Measurements from ENCODE around the gene MACROD2. TPM values are rescaled to one million over a fixed set of nuclear protein-coding genes. Genes with fewer than 3 reads are reported as not detected.

The MACROD2 gene
- total RNA-seq, 1 experiment from 2014 or later, result 1.3 TPM

DNA sequence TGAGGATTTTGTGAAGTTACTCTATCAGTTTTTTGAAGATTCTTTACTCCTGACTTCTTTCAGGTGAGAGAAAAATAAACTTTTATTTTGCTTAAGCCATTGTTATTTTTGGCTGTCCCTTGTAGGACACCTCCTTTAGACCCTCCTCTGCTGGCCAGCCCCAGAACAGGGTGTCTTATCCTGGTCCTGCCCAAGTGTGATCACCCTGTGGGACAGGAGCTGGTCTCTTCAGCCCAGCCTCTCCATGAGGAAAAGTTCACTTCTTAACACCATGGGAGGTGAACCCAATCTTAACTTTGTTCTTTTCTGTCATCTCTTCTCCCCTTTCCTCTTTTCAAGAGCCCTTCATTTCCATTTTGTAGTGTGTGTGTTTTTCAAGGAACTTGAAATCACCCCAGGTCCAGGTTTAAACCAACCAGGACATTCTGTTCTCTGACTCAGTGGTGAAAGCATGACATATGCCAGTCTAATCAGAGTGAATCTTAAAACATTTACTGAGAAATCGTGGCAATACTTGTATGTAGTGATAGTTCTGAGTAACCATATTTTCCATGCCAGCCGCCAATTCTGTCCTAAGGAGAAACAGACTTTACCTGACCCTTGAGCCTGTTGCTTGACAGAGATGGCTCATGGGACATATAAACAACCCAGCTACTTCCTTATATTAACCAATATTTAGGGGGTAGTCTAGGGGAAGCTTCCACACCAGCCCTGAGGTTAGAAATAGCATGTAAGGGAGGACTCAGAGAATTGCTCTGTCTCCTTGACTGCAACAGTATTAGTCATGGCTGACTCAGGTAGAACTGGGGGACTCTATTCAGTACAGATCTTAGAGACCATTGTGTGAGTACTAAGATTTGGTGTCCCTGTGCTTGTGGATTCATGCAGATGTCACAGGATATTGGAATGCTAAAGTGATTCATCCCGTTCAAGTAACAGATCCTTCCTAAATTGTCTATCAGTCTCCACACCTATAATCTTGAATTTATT lies 293.3 kb downstream of the MACROD2 start:
- in situ Hi-C loops (cut with HindIII; ENCODE audit: low pct_unique_long_range_greater_than_20kb, low sequenced_read_pairs), result no loop called here
- DNase-seq (ENCODE audit: low read depth, low spot score), result peak; percentile 30

DNA sequence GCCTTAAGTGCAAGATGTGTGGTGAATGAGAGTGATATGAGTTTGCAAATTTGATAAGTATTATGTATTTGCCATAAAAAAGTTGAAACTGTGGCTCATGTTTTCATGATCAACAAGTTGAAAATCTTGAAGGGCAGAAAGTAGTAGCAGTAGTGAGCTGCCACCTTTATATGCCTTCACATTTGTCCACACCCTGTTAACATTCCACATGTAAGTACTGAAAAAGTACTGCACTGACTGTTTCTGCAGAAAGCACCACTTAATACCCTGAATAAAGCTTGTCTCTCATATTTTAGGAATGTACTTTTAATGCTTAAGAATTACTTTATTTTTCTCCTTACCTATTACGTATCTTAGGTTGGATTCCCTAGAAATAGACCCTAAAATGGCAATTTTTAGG lies 296.2 kb downstream of the MACROD2 start:
- in situ Hi-C loops (cut with HindIII; ENCODE audit: low pct_unique_long_range_greater_than_20kb, low sequenced_read_pairs), result no loop called here
- no peak for DNase-seq (ENCODE audit: low read depth, low spot score)

DNA sequence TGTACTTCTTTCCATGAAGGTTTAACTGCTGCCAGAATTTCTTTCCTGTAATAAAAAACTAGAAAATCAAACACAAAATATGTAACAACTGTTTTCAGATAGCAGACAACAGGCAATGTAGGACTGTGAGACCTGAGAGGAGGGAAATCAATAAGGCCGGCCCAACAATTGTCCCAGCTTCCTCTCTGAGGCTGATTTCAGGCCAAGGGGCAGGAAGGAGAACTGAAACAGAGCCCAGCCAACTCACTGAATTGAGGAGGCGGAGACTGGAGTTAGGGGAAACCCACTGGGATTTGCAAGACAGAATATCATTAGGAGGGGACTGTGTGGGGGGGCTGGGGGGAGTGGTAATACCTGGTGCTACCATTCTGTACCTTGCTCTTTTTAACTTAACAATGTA lies 299.9 kb downstream of the MACROD2 start:
- no peak for DNase-seq (ENCODE audit: low read depth, low spot score)
- in situ Hi-C loops (cut with HindIII; ENCODE audit: low pct_unique_long_range_greater_than_20kb, low sequenced_read_pairs), result no loop called here

DNA sequence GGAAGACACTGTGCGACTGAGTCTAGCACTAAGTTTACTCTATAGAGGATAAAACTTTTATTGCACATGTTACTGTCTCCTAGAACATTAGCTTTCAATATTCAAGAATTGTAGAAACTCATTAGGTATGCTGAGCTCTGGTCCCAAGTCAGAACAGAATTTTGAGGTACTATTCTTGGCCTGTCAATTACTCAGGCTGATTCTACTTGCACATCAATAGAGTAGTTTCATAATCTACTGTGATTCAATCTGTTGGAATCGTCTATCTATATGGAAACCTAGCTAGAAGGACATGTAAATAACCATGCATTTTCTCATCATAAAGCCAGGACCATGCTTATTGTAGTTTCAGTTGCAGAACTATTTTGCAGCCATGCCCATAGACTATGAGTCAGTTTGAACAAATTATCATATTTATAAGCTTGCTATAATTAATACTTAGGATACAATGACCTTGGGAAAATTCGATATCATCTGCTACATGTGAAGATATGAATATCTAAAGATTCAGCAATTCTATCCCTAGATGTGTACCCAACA lies 300.5 kb downstream of the MACROD2 start:
- DNase-seq (ENCODE audit: low read depth, low spot score), result no peak
- in situ Hi-C loops (cut with HindIII; ENCODE audit: low pct_unique_long_range_greater_than_20kb, low sequenced_read_pairs), result no loop called here

DNA sequence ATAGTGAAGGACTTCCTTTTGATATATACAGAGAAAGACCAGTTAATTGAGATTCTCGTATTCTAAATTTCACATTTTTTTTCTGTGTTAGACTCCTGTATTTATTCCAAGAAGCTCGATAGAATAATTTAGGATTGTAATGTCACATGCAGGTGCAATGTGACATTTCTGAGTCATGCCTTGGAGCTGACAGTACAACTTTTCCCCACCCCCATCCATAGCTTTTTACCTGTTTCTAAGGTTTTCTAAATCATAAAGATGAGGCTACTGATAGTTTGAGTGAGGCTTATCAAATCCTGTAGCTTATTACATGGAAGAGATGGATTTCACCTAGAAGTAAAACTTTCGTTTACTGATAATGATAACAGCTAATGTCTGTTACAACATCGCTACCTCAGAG lies 304.5 kb downstream of the MACROD2 start:
- in situ Hi-C loops (cut with HindIII; ENCODE audit: low pct_unique_long_range_greater_than_20kb, low sequenced_read_pairs), result no loop called here
- no peak for DNase-seq (ENCODE audit: low read depth, low spot score)

DNA sequence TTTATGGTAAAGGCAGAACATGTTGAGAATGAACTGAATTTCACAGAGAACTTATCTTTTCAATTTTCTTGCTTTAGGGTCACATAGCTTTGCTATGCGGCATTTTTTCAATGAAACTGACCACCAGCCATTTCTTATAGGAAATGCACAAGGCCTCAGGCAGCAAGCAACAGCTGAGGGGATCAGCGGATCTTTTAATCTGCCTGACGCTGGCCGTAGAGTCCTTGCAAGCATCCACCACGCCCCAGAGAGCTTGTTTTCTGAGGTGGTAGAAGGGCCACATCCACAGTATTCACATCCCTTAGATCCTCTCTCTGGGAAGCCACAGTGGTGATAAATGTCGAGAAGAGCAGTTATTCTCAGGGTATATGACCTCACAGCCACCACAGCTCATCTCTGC lies 307.8 kb downstream of the MACROD2 start:
- in situ Hi-C loops (cut with HindIII; ENCODE audit: low pct_unique_long_range_greater_than_20kb, low sequenced_read_pairs), result no loop called here
- no peak for DNase-seq (ENCODE audit: low read depth, low spot score)

DNA sequence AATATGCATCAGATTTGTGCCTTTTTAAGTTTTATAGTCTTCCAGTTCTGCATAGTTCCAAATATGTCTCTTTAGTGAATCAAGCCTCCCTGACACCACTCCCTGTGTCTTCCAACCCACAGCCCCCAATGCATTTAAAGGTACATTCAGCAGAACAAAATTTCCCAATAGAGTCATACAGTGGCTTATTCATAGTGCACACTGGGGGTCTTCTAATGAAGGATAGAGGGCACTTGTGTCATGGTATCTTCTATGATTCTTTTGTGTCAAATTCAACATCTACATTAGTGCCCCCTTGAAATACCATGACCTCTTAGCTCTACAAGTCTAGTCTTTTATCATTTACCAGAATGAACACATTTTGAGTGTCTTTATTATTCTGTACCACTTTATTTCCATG lies 308.3 kb downstream of the MACROD2 start:
- no peak for DNase-seq (ENCODE audit: low read depth, low spot score)
- in situ Hi-C loops (cut with HindIII; ENCODE audit: low pct_unique_long_range_greater_than_20kb, low sequenced_read_pairs), result no loop called here

DNA sequence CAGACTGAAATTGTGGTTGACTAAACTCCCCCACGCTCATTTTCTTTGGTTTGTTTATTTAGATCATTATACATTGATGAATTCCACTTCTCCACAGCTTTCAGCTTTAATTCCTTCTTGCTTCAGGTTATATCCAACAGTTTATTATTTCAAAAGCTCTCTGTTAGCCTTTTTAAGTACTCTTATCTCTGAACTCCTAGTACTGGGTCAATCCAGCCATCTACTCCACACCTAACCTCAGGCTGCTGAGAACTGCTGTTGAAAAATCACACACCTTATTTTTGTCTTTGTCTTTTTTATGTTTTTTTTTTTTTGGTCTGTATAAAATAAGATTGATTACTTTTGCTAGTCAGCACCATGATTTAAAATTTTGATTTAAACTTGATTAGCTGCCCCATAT lies 309.2 kb downstream of the MACROD2 start:
- in situ Hi-C loops (cut with HindIII; ENCODE audit: low pct_unique_long_range_greater_than_20kb, low sequenced_read_pairs), result no loop called here
- no peak for DNase-seq (ENCODE audit: low read depth, low spot score)

DNA sequence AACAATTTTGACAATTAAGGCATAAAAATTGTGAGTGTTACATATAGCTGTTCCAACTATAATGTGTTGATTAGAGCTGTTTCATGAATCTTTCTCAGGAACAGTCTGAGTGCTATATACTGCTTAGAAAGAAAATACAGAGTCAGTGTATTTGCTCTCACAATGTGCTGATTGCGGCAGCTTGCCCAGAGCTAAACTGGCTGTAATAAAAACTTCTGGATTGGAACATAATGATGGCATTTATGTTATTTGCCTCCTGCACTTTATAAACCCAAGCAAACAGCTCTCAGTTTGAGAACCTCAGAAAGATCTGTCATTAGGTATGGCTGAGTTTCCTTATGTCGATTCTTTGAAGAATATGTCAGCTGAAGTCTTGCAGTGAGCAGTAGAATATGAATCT lies 312.6 kb downstream of the MACROD2 start:
- in situ Hi-C loops (cut with HindIII; ENCODE audit: low pct_unique_long_range_greater_than_20kb, low sequenced_read_pairs), result no loop called here
- no peak for DNase-seq (ENCODE audit: low read depth, low spot score)

DNA sequence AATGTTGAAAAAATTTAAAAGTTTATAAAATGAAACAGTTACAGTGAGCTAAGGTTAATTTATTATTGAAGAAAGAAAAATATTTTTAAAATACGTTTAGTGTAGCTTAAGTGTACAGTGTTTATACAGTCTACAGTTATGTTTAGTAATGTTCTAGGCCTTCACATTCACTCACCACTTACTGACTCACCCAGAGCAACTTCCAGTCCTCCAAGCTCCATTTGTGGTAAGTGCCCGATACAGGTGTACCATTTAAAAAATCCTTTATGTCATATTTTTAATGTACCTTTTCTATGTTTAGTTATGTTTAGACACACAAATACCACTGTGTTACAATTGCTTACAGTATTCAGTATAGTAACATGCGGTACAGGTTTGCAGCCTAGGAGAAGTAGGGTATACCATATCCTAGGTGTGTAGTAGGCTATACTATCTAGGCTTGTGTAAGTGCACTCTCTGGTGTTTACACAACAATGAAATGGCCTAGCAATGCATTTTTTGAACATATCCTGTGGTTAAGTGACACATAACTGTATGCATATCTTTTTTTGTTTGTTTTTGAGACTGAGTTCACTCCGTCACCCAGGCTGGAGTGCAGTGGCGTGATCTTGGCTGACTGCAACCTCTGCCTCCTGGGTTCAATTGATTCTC lies 315.8 kb downstream of the MACROD2 start:
- DNase-seq (ENCODE audit: low read depth, low spot score), result no peak
- in situ Hi-C loops (cut with HindIII; ENCODE audit: low pct_unique_long_range_greater_than_20kb, low sequenced_read_pairs), result no loop called here

DNA sequence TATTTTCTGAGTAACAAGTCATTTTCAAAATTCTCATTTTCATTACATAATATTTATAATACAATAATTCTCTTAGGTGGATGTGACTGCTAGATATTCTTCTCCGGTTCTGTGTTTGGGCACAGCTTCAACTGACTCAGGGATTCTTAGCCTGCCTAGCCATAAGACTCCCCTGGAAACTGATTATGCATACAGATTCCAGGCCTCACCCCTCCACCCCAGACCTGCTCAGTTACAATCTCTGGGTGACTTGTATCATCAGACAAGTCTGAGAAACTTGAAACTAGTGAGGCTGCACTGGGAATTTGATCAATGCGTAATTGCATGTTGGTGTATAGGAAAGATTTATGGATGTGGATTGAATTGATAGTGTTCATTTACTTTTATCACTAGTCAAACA lies 316.7 kb downstream of the MACROD2 start:
- DNase-seq (ENCODE audit: low read depth, low spot score), result no peak

DNA sequence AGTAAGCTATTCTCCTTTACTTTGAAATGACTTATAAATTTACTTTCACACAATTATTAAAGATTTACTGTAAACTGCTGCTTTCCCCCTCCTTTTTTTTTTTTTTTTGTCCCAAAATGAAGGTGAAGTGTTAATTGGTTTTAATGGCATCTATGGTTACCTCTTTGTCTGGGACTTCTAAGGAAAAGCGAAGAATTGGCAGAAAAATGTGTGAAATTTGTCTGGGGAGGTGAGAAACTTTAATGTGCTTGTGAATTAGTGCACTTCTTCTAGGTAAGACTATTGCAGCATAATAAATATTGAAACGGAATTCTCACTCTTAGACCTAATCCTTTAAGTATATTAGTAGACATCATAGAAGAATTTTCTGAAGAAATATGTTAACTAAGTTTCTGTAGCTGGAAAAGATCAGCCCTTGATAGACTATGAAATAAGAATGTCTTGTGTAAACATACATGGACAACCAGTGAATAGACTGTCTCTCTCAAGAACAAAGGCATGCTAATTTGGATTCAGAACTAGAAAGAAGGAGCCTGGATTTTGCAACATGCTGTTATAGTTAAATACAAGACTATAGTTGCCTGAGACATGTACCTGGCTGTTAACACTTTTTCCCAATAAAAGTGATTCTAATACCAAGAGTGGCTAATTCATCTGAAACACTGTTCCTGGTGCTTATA lies 318.2 kb downstream of the MACROD2 start:
- DNase-seq (ENCODE audit: low read depth, low spot score), result no peak
- in situ Hi-C loops (cut with HindIII; ENCODE audit: low pct_unique_long_range_greater_than_20kb, low sequenced_read_pairs), result no loop called here

More for the DNA sequence above, 316.7 kb downstream of the MACROD2 start:
- in situ Hi-C loops (cut with HindIII; ENCODE audit: low pct_unique_long_range_greater_than_20kb, low sequenced_read_pairs), result no loop called here

DNA sequence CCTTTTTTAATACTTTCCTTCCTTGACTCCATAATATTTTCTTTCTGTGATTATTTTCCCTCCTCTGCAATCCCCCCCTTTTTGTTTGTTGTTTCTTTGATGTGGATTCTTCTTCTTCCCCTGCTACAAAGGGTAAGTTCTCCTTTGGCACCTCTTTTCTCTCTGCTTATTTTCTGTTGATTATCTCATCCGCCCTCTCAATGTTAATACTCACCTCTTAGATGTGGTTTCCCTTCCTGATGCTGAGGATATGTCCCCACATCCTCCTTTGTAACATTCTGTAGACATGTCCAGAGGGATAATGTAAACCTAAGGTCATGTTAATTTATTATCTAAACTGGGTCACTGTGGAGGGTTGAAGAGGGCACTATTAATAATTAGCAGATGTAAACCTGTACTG lies 324.4 kb downstream of the MACROD2 start:
- in situ Hi-C loops (cut with HindIII; ENCODE audit: low pct_unique_long_range_greater_than_20kb, low sequenced_read_pairs), result no loop called here
- no peak for DNase-seq (ENCODE audit: low read depth, low spot score)

DNA sequence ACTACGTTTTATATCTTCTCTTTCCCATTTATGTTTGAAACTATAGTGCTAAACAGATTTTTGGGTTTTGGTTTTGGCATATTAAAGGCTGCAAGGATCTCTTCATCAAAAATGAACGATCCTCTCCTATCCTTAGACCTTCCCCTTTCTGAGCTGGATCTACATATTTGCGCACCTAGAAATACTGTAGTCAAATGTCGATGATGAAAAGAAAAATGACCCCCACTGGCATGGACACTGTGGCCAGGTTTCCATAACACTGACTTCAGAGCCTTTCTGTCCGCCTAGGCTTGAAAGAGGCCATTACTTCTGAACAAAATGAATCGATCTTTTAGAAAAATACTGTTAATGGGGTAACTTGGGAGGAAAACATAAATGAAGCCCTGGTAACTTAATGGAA lies 336.3 kb downstream of the MACROD2 start:
- in situ Hi-C loops (cut with HindIII; ENCODE audit: low pct_unique_long_range_greater_than_20kb, low sequenced_read_pairs), result no loop called here
- no peak for DNase-seq (ENCODE audit: low read depth, low spot score)

DNA sequence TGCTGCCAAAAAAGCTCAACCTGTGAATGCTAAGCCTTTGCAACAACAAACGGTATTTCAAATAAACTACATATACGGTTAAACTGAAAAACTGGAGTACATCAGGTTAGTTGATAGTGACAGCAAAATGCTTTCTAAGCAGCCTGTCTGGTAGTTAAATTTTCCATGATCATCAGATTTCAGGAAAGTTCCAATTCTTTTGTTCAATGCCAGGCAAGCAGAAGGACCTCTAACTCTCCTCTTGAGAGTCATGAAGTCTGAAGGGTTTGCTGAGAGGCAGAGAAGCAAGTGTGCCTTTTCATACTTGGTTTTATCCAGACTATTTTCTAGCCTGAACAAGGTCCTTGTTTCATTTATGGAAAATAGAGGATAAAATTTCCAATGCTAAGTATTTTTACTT lies 337.6 kb downstream of the MACROD2 start:
- in situ Hi-C loops (cut with HindIII; ENCODE audit: low pct_unique_long_range_greater_than_20kb, low sequenced_read_pairs), result no loop called here
- no peak for DNase-seq (ENCODE audit: low read depth, low spot score)

DNA sequence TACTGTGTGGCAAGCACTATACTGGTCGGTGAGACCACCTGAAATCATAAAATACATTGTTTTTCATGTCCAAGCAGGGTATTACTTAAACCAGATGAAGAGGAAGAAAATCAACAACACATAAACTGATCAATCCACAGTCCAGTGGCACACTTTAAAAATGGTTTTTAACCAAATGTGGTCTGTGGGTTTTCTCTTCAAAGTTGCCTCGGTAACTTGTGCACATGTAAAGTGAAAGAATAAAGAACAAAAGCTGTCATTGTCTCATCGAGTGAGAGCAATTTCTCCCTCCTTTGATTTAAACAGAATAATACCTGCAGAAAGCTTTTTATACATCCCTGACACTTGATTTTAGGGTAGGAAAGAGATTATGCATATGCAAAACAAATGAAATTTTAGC lies 338.4 kb downstream of the MACROD2 start:
- peak; percentile 39 for DNase-seq (ENCODE audit: low read depth, low spot score)
- in situ Hi-C loops (cut with HindIII; ENCODE audit: low pct_unique_long_range_greater_than_20kb, low sequenced_read_pairs), result no loop called here

DNA sequence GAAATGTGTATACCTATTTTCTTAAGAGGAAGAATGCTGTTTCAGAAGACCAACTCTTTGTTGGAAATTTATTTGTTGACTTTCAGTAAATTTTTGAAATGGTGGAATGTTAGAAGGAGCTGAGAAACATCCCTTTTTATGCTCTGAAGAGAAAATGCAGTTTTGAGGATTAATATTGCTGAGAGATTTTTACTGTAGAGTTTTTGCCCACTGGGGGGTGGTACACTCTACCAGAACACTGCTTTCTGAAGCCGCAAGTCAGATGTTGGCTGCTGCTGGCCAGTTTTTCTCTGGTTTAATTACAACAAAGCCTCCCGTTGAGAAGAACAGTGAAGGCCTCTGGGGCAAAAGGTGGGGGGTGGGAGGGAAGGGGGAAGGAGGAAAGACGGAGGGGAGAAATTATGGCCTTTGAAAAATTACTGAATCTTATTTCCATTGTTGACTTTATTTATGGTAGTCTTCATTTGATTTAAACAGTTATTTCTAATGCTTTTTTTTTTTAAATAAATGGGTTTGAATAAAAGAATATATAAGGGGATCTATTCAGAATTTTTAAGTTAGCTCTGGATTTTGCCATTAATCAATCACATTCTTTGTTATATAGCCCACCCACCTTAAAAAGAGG lies 339.1 kb downstream of the MACROD2 start:
- in situ Hi-C loops (cut with HindIII; ENCODE audit: low pct_unique_long_range_greater_than_20kb, low sequenced_read_pairs), result no loop called here
- peak; percentile 94 for DNase-seq (ENCODE audit: low read depth, low spot score)

DNA sequence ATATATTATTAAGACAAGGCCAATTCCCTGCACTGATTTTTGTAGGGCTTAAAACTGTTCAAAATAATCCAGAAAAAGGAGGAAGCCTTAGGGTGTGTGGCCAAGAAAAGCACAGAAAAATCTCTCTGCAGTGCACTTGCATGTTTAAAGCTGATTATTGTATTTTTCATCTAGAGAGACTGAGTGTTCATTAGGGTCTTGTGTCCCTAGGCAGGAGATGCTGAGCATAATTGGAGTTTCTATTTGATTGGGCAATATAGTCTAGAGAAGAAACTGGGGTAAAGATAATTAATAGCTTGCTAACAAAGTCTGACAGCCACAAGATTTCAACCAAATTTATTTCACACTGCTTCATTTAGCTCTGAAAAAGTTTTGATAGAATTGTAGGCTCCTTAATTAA lies 339.7 kb downstream of the MACROD2 start:
- DNase-seq (ENCODE audit: low read depth, low spot score), result no peak
- in situ Hi-C loops (cut with HindIII; ENCODE audit: low pct_unique_long_range_greater_than_20kb, low sequenced_read_pairs), result no loop called here
